GM19238 (cell line): ENCODE data around the gene ARFGEF3.

Experiments
- DNase-seq: peaks from one replicate; pipeline ENCODE4 v3.0.0; 2011; ENCODE audit warnings: low spot score; ENCODE audit not compliant: insufficient read length

Gene ARFGEF3

DNA sequence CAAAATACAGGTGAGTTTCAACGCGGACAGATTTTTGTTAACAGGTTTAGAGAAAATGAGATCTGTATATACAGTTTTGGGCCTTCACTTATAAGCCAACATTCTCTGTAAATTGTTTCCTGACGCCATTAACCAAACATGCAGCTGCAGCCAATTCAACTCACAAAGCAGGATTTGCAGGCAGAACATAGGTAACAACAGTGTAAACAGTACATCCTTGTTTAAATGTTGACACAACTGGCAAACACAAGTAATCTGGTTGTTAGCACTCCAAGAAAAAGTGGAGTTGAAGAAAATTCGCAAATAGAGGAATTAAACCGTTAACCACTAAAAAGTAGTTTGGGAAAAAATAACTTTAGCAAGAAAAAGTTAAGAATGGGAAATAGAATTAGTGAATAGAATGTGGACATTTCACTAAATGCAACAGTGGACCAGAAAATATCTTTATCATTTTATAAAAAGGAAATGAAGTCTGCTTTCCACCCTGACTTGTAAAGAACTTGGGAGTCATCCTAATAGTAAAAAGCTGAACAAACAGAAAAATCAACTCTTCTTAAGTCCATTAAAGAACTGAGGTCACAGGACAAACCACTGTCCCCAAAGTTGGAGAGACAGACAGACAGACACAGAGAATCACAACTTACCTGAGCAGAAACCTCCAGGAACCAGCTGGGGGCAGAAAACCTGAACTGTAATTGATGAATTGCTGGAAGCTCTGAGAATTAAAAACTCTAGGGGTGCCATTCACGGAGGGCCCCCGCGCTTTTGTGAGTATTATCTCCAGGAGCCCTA, 226.0 kb downstream of the ARFGEF3 start:
- DNase-seq = no peak

DNA sequence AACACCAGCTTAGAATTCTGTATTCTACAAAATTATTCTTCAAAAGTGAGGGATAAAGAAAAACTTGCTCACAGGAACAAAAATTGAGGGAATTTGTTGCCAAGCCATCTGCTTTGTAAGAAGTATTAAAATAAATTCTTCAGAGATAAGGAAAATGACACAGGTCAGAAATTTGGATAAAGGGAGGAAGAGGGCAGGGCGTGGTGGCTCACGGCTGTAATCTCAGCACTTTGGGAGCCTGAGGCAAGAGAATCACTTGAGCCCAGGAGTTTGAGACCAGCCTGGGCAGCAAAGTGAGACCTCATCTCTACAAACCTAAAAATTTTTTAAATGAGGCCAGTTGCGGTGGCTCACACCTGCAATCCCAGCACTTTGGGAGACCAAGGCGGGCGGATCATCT, 227.8 kb downstream of the ARFGEF3 start:
- DNase-seq = no peak
